ENCODE measurements around the gene NSG2. TPM values are rescaled to one million over a fixed set of nuclear protein-coding genes. Genes with fewer than 3 reads are reported as not detected.

NSG2 gene
- total RNA-seq, 6 experiments from 2014 or later = 0.13 TPM; not detected in 5

GRCh38 chr5:174020928-174021304, 24.6 kb upstream of the NSG2 start:
- 58% methylated on average over 3 of the region's 3 CpGs for WGBS (ENCODE audit: insufficient coverage, low coverage, low lambda C conversion rate, missing lambda C conversion rate)
- TF ChIP-seq CTCF (IDR thresholded peaks at IDR 0.05) (no peak), POLR2A (IDR thresholded peaks at IDR 0.05) (no peak)
- ATAC-seq = no peak
- H3K9me3 ChIP-seq = no peaks in the 10 kb centered on the region
- no peaks in the 10 kb centered on the region for H3K27me3 ChIP-seq
- no peak for DNase-seq
- no peaks in the 10 kb centered on the region for H3K4me1 ChIP-seq
- no peak overlapping the region for H3K4me3 ChIP-seq
- no peaks in the 10 kb centered on the region for H3K36me3 ChIP-seq
- intact Hi-C loops (cut with DNase I) = no loop called here
- H3K27ac ChIP-seq = no peak overlapping the region

- TF ChIP-seq POLR2A (IDR thresholded peaks at IDR 0.05) = no peak
- TF ChIP-seq CTCF (IDR thresholded peaks at IDR 0.05) = no peak
- Histone ChIP-seq H3K27ac (no peak overlapping the region), H3K9me3 (no peaks in the 10 kb centered on the region), H3K4me3 (no peak overlapping the region), H3K4me1 (no peaks in the 10 kb centered on the region), H3K27me3 (no peaks in the 10 kb centered on the region), H3K36me3 (no peaks in the 10 kb centered on the region)
- no peak for DNase-seq
- intact Hi-C loops (cut with DNase I) = no loop called here
- WGBS (ENCODE audit: insufficient coverage, low coverage, low lambda C conversion rate, missing lambda C conversion rate) = 50% methylated on average over 1 of the region's 4 CpGs
- no peak for ATAC-seq
These were observed 23.0 kb upstream of the NSG2 start for GRCh38 chr5:174022384-174023095.

GRCh38 chr5:174030286-174030685, 15.2 kb upstream of the NSG2 start:
- Histone ChIP-seq H3K9me3 (no peaks in the 10 kb centered on the region), H3K4me1 (no peaks in the 10 kb centered on the region), H3K27ac (no peak overlapping the region), H3K27me3 (no peaks in the 10 kb centered on the region), H3K36me3 (no peaks in the 10 kb centered on the region), H3K4me3 (no peak overlapping the region)
- TF ChIP-seq CTCF (IDR thresholded peaks at IDR 0.05) = no peak
- TF ChIP-seq POLR2A (IDR thresholded peaks at IDR 0.05) = no peak
- intact Hi-C loops (cut with DNase I) = no loop called here
- WGBS (ENCODE audit: insufficient coverage, low coverage, low lambda C conversion rate, missing lambda C conversion rate) = 84% methylated on average over 2 of the region's 2 CpGs
- DNase-seq (no peak), ATAC-seq (no peak)

GRCh38 chr5:174044466-174045254, 846 bp upstream of the NSG2 start:
- Histone ChIP-seq H3K27me3 (no peaks in the 10 kb centered on the region), H3K9me3 (no peaks in the 10 kb centered on the region), H3K27ac (no peak overlapping the region), H3K4me1 (peaks cover 0 to 8% (median 2%) of the 10 kb centered on the region in 4 donors), H3K4me3 (no peak overlapping the region), H3K36me3 (no peaks in the 10 kb centered on the region)
- ATAC-seq (peak; percentile 63 to 73 (median 68)), DNase-seq (peak in 1 of 3 donors; percentile 71)
- TF ChIP-seq CTCF (IDR thresholded peaks at IDR 0.05) (no peak), POLR2A (IDR thresholded peaks at IDR 0.05) (no peak)
- WGBS (ENCODE audit: insufficient coverage, low coverage, low lambda C conversion rate, missing lambda C conversion rate) = 59% methylated on average over 6 of the region's 6 CpGs
- intact Hi-C loops (cut with DNase I) = loop anchor here in 1 of 2 donors (5.0 kb wide), 1 partner anchor 268 kb away; no protein-coding TSS in a partner anchor
